ENCODE results near the gene ALK. TPM values are rescaled to one million over a fixed set of nuclear protein-coding genes. Genes with fewer than 3 reads are reported as not detected.

The ALK gene
- total RNA-seq, 1 experiment from 2014 or later: 0.87 TPM

DNA sequence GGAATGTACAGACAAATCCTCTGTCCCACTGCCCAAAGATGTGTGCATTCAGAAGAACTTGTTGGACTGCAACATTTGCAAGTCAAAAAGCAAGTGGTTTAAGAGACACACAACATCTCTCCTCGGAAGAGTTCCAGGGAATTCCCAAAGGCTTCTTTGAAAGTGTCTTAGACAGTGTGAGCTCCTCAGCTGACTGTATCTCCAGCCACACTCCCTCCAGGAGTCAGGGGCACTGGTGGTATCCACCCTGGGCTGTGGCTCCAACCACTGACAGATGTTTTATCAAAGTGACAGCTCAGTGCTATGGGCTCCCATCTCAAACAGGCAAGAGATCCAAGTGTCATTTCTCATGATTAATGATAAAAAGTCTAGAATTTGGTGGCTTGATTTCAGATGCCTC, 48.5 kb downstream of the ALK start:
- no peak for DNase-seq
- CTCF ChIA-PET: no interaction called here

DNA sequence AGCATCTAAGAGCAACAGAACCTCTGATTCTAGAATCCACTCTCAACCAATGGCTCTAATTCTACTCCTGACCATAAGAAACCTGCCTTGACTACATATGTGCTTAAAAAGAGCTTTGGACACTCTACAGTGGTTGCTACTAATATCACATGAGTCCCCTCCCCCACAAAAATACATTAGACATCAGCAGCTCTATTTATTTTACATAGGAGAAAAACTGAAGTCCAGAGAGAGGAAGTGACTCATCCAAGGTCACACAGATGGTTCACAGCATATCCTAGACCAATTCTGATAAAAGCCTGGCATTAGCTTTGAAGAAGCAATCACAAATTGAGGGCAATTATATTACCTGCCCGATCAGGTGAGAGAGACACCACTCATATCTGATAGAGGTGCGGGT, 49.8 kb downstream of the ALK start:
- Histone ChIP-seq H3K27me3 (ENCODE audit: low read length) (no peaks in the 10 kb centered on the region), H3K9me3 (ENCODE audit: low read length) (no peaks in the 10 kb centered on the region)
- CTCF ChIA-PET: no interaction called here

More for the DNA sequence above, 48.5 kb downstream of the ALK start:
- Histone ChIP-seq H3K4me3 (ENCODE audit: low read length) (no peak overlapping the region), H4K20me1 (ENCODE audit: low read length) (no peaks in the 10 kb centered on the region), H3K27me3 (ENCODE audit: low read length) (no peaks in the 10 kb centered on the region), H3K4me1 (ENCODE audit: insufficient read depth, low read length) (peaks cover under 1% of the 10 kb centered on the region; the same call in 1 of the 2 replicates), H3K27ac (ENCODE audit: low read length) (no peak overlapping the region), H3K9ac (ENCODE audit: low read length) (no peak overlapping the region), H2AFZ (ENCODE audit: low read length) (no peak overlapping the region), H3K36me3 (ENCODE audit: low read depth, low read length) (no peaks in the 10 kb centered on the region), H3K9me2 (replicated peaks; ENCODE audit: low read length) (no peaks in the 10 kb centered on the region), H3K9me3 (ENCODE audit: low read length) (no peaks in the 10 kb centered on the region), H3K4me2 (ENCODE audit: low read length) (no peak overlapping the region), H3F3A (ENCODE audit: low read length, unreplicated experiment) (no peaks in the 10 kb centered on the region), H3K79me2 (ENCODE audit: low read length) (no peaks in the 10 kb centered on the region)
- POLR2A ChIA-PET (ENCODE audit: unreplicated experiment): no interaction called here
- intact Hi-C loops (cut with micrococcal nuclease): no loop called here
- BruUV-seq (replicated peaks): no TSS peak
- no peak for ATAC-seq
- TF ChIP-seq, protein P1, sequence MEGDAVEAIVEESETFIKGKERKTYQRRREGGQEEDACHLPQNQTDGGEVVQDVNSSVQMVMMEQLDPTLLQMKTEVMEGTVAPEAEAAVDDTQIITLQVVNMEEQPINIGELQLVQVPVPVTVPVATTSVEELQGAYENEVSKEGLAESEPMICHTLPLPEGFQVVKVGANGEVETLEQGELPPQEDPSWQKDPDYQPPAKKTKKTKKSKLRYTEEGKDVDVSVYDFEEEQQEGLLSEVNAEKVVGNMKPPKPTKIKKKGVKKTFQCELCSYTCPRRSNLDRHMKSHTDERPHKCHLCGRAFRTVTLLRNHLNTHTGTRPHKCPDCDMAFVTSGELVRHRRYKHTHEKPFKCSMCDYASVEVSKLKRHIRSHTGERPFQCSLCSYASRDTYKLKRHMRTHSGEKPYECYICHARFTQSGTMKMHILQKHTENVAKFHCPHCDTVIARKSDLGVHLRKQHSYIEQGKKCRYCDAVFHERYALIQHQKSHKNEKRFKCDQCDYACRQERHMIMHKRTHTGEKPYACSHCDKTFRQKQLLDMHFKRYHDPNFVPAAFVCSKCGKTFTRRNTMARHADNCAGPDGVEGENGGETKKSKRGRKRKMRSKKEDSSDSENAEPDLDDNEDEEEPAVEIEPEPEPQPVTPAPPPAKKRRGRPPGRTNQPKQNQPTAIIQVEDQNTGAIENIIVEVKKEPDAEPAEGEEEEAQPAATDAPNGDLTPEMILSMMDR (conservative IDR thresholded peaks at IDR 0.05; ENCODE audit: low read depth, low read length): no peak
- TF ChIP-seq EZH2phosphoT487 (IDR thresholded peaks at IDR 0.05; ENCODE audit: borderline replicate concordance, low read length) (no peak), EZH2 (IDR thresholded peaks at IDR 0.05; ENCODE audit: low read length, unreplicated experiment) (no peak)

DNA sequence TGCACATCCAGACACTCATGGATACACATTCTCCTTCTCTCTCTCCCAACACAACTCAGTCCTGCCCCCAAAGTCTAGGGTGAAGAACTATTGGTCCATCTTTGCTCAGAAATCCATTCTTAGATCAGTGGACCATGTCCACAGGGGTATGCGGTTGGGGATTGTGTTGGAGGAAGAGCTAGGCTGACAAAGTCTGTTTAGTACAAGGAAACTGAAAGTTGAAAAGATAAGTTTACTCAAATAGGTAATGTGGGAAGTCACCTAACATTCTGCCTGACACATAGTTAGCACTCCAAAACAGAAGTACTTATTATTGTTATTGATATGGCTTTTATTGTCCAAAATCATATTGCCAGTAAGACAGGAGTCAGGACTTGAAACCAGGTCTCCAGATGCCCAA, 55.9 kb downstream of the ALK start:
- H3F3A ChIP-seq (ENCODE audit: low read length, unreplicated experiment): no peaks in the 10 kb centered on the region
- ATAC-seq (no peak), DNase-seq (no peak)
- no peaks in the 10 kb centered on the region for H3K9me2 ChIP-seq (replicated peaks; ENCODE audit: low read length)
- no peaks in the 10 kb centered on the region for H3K9me3 ChIP-seq (ENCODE audit: low read length)
- H2AFZ ChIP-seq (ENCODE audit: low read length): no peak overlapping the region
- H3K9ac ChIP-seq (ENCODE audit: low read length): no peak overlapping the region
- no peak overlapping the region for H3K27ac ChIP-seq (ENCODE audit: low read length)
- intact Hi-C loops (cut with micrococcal nuclease): no loop called here
- H3K4me2 ChIP-seq (ENCODE audit: low read length): no peak overlapping the region
- H3K79me2 ChIP-seq (ENCODE audit: low read length): no peaks in the 10 kb centered on the region
- CTCF ChIA-PET: no interaction called here
- no TSS peak for BruUV-seq (replicated peaks)
- no peaks in the 10 kb centered on the region for H3K4me1 ChIP-seq (ENCODE audit: insufficient read depth, low read length)
- POLR2A ChIA-PET (ENCODE audit: unreplicated experiment): no interaction called here
- H3K36me3 ChIP-seq (ENCODE audit: low read depth, low read length): no peaks in the 10 kb centered on the region
- H3K4me3 ChIP-seq (ENCODE audit: low read length): no peak overlapping the region
- H4K20me1 ChIP-seq (ENCODE audit: low read length): no peaks in the 10 kb centered on the region
- H3K27me3 ChIP-seq (ENCODE audit: low read length): peaks cover 11% of the 10 kb centered on the region; the same call in 1 of the 2 replicates
- TF ChIP-seq, protein P1 (conservative IDR thresholded peaks at IDR 0.05; ENCODE audit: low read depth, low read length): no peak
- TF ChIP-seq EZH2phosphoT487 (IDR thresholded peaks at IDR 0.05; ENCODE audit: borderline replicate concordance, low read length) (no peak), EZH2 (IDR thresholded peaks at IDR 0.05; ENCODE audit: low read length, unreplicated experiment) (no peak)

More for the DNA sequence above, 49.8 kb downstream of the ALK start:
- intact Hi-C loops (cut with micrococcal nuclease): no loop called here
- H4K20me1 ChIP-seq (ENCODE audit: low read length): no peaks in the 10 kb centered on the region
- H2AFZ ChIP-seq (ENCODE audit: low read length): no peak overlapping the region
- no peaks in the 10 kb centered on the region for H3K9me2 ChIP-seq (replicated peaks; ENCODE audit: low read length)
- no peaks in the 10 kb centered on the region for H3K36me3 ChIP-seq (ENCODE audit: low read depth, low read length)
- TF ChIP-seq EZH2 (IDR thresholded peaks at IDR 0.05; ENCODE audit: low read length, unreplicated experiment) (no peak), EZH2phosphoT487 (IDR thresholded peaks at IDR 0.05; ENCODE audit: borderline replicate concordance, low read length) (no peak)
- no peak overlapping the region for H3K4me3 ChIP-seq (ENCODE audit: low read length)
- no TSS peak for BruUV-seq (replicated peaks)
- H3K79me2 ChIP-seq (ENCODE audit: low read length): no peaks in the 10 kb centered on the region
- no peaks in the 10 kb centered on the region for H3K4me1 ChIP-seq (ENCODE audit: insufficient read depth, low read length)
- H3K9ac ChIP-seq (ENCODE audit: low read length): no peak overlapping the region
- no peak overlapping the region for H3K27ac ChIP-seq (ENCODE audit: low read length)
- DNase-seq: no peak
- POLR2A ChIA-PET (ENCODE audit: unreplicated experiment): no interaction called here
- H3K4me2 ChIP-seq (ENCODE audit: low read length): no peak overlapping the region
- ATAC-seq: no peak
- no peaks in the 10 kb centered on the region for H3F3A ChIP-seq (ENCODE audit: low read length, unreplicated experiment)
